Chondrocyte (in vitro differentiated cells): ENCODE results near the gene TBXA2R. TPM values are rescaled to one million over a fixed set of nuclear protein-coding genes. Genes with fewer than 3 reads are reported as not detected.

ENCODE experiments used
- DNase-seq: peaks from one replicate; pipeline ENCODE4 v3.0.0; 2021; ENCODE audit warnings: mixed read lengths, low spot score
- H3K27ac Mint-ChIP-seq: one replicate; pipeline ENCODE4 v1.8.0; 2021; ENCODE audit warnings: mild to moderate bottlenecking, moderate library complexity, mixed read lengths; ENCODE audit not compliant: unreplicated experiment
- H3K27me3 Mint-ChIP-seq: 2 replicates; pipeline ENCODE4 v1.8.0; 2021; ENCODE audit warnings: low read depth, mixed read lengths
- H3K36me3 Mint-ChIP-seq: 2 replicates; pipeline ENCODE4 v1.8.0; 2021; ENCODE audit warnings: low read depth, mixed read lengths
- H3K4me1 Mint-ChIP-seq: 2 replicates; pipeline ENCODE4 v1.8.0; 2021; ENCODE audit warnings: low read depth, mild to moderate bottlenecking, mixed read lengths
- H3K4me3 Mint-ChIP-seq: one replicate; pipeline ENCODE4 v1.8.0; 2021; ENCODE audit warnings: mild to moderate bottlenecking, moderate library complexity, mixed read lengths; ENCODE audit not compliant: unreplicated experiment
- H3K9me3 Mint-ChIP-seq: 2 replicates; pipeline ENCODE4 v1.8.0; 2021; ENCODE audit warnings: low read depth, mixed read lengths
- CTCF ChIP-seq: fragments of 200-600 bp; sonication (generic); IDR thresholded peaks from 2 replicates; pipeline ENCODE4 v1.5.0; 2021; ENCODE audit warnings: antibody characterized with exemption, mild to moderate bottlenecking, moderate library complexity
- long read RNA-seq: library from polyadenylated mRNA; stranded (forward); transcript quantifications from one replicate; pipeline ENCODE4 v2.0.0, GENCODE V29; 2021
- total RNA-seq: library from RNA; stranded (reverse); gene quantifications from 3 replicates; pipeline ENCODE4 v1.2.1, GENCODE V29; 2021

The TBXA2R gene
- 5.4 to 5.8 TPM in 2 of 3 replicates, not detected in the other for total RNA-seq
- long read RNA-seq, transcript TBXA2R-201 (3 exons, 2,608 nt) = major isoform, 18 of 20 reads
- long read RNA-seq, partial matches to known transcripts = 0 of 20 reads
- long read RNA-seq, other reads (novel, unspliced or antisense) = 2 of 20 reads

- Mint-ChIP-seq H3K27me3 (no peaks in the 10 kb centered on the region), H3K9me3 (no peaks in the 10 kb centered on the region), H3K36me3 (no peaks in the 10 kb centered on the region), H3K4me1 (peaks cover 35% of the 10 kb centered on the region), H3K4me3 (peak within 1 kb of the TSS; percentile 67), H3K27ac (peak within 1 kb of the TSS; percentile 87)
- DNase-seq = no peak
- no peak for TF ChIP-seq CTCF
These were observed at the start of gene TBXA2R for GRCh38 chr19:3606690-3607289. TSS of gene TBXA2R (minus strand) at chr19:3606875. CDS start at chr19:3600634, 6,241 bp downstream.

GRCh38 chr19:3656073-3656746 is 49.5 kb upstream of the TBXA2R start:
- peak overlapping the region; percentile 85 for H3K27ac Mint-ChIP-seq

GRCh38 chr19:3655402-3656072 is 48.9 kb upstream of the TBXA2R start:
- DNase-seq = no peak
- peaks cover 14% of the 10 kb centered on the region for H3K36me3 Mint-ChIP-seq
- no peaks in the 10 kb centered on the region for H3K9me3 Mint-ChIP-seq
- H3K4me1 Mint-ChIP-seq = peaks cover 6% of the 10 kb centered on the region
- no peak overlapping the region for H3K4me3 Mint-ChIP-seq
- no peak for TF ChIP-seq CTCF
- H3K27ac Mint-ChIP-seq = peak overlapping the region; percentile 85
- H3K27me3 Mint-ChIP-seq = no peaks in the 10 kb centered on the region

More at GRCh38 chr19:3656073-3656746, 49.5 kb upstream of the TBXA2R start:
- TF ChIP-seq CTCF = no peak
- DNase-seq = no peak
- H3K9me3 Mint-ChIP-seq = no peaks in the 10 kb centered on the region
- peaks cover 19% of the 10 kb centered on the region for H3K36me3 Mint-ChIP-seq
- H3K4me1 Mint-ChIP-seq = peaks cover 6% of the 10 kb centered on the region
- no peaks in the 10 kb centered on the region for H3K27me3 Mint-ChIP-seq
- H3K4me3 Mint-ChIP-seq = no peak overlapping the region

- DNase-seq = no peak
- peak; percentile 53 for TF ChIP-seq CTCF
These were observed 47.3 kb upstream of the TBXA2R start for GRCh38 chr19:3653865-3654513.

More at GRCh38 chr19:3653865-3654513, 47.3 kb upstream of the TBXA2R start:
- peaks cover 14% of the 10 kb centered on the region for H3K36me3 Mint-ChIP-seq
- no peak overlapping the region for H3K27ac Mint-ChIP-seq
- no peaks in the 10 kb centered on the region for H3K27me3 Mint-ChIP-seq
- no peak overlapping the region for H3K4me3 Mint-ChIP-seq
- peaks cover 6% of the 10 kb centered on the region for H3K4me1 Mint-ChIP-seq
- H3K9me3 Mint-ChIP-seq = no peaks in the 10 kb centered on the region
